Endometrial microvascular endothelial cells (primary cell): ENCODE data around the gene AK1. TPM values are rescaled to one million over a fixed set of nuclear protein-coding genes. Genes with fewer than 3 reads are reported as not detected.

Source experiments
- in situ Hi-C: cut with HindIII; loops from 2 replicates; pipeline ENCODE4 v1.10.0; 2017; ENCODE audit warnings: low sequenced_read_pairs, low pct_unique_long_range_greater_than_20kb; ENCODE audit errors: inconsistent ontology term
- total RNA-seq: library from RNA; depleted of rRNA; stranded (reverse); fragments of >200 nt; gene quantifications from one replicate; pipeline ENCODE4 v1.2.3, GENCODE V29; 2015; ENCODE audit errors: inconsistent ontology term

The AK1 gene
- total RNA-seq, 1 donor from 2014 or later, result 110 TPM

DNA sequence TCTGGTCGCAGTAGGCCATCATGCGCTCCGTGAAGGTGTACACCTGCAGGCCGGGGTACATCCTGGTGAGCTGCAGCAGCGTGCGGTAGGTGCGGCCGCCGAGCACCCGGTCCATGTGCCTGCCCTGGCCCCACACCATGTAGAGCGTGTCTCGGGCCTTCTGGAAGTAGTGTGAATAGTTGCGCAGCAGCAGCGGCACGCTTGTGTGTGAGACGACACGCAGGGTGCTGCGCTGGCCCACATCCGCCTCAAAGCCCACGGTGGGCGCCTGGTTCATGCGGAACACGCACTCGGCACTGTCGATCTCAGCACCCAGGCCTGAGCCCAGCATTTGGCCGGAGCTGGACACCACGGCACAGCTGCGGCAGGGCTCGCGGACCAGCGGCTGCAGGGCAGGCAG, 34.8 kb upstream of the AK1 start:
- in situ Hi-C loops, result no loop called here

DNA sequence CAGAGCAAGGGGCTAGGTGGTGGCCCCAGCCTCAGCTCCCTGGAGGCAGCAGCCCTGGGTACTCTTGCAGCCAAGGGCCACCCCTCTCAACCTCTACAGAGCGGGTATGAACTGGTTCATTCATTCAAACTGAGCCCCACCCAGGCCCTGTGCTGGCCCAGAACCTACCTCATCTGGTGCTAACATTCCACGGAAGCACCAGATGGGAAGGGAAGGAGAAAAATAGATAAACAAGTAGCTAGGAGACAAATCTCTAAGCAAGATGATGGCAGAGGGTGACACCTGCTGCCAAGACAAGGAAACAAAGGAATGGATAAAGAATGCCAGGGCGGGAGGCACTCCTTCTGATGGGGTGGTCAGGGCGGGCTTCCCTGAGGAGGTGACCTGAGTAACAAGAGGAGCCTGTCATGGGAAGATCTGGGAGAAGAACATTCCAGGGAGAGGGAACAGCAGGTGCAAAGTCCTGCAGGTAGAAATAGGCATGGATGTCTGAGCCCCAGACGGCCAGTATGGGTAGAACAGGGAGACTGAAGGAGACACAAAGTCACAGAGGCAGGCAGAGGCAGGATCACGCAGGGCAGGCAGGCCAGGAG, 33.2 kb upstream of the AK1 start:
- in situ Hi-C loops, result no loop called here

DNA sequence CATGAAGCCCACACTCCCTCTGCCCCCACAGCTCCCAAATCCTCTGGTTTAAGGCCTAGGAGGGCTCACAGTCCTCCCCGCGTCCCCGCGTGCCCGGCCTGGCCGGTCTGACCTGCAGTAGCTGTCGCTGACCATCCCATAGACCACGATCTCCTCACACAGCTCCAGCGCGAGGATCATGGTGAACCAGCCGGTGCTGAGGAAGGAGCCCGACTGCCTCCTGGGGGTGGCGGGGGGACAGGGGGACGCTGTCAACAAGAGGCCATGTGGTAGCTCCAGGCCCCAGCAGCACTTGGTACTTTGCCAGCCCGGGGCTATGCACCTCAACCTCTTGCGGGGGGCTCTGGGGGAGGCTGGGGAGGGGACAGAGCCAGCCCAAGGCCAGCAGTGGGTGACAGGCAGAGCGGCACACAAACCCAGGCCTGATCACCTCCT, 32.4 kb upstream of the AK1 start:
- in situ Hi-C loops, result no loop called here

DNA sequence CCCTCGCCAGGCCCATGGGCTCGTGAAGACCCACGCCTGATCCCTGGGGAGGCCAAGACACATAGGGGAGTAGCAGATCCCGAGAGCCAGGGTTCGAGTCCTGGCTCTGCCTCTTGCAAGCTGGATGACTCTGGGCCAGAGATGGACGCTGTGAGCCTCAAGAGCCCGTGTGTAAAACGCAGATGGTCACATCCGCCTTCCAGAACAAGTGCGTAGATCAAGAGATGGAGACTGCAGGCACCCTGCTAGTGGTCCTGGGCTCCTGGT, 31.1 kb upstream of the AK1 start:
- in situ Hi-C loops, result no loop called here

DNA sequence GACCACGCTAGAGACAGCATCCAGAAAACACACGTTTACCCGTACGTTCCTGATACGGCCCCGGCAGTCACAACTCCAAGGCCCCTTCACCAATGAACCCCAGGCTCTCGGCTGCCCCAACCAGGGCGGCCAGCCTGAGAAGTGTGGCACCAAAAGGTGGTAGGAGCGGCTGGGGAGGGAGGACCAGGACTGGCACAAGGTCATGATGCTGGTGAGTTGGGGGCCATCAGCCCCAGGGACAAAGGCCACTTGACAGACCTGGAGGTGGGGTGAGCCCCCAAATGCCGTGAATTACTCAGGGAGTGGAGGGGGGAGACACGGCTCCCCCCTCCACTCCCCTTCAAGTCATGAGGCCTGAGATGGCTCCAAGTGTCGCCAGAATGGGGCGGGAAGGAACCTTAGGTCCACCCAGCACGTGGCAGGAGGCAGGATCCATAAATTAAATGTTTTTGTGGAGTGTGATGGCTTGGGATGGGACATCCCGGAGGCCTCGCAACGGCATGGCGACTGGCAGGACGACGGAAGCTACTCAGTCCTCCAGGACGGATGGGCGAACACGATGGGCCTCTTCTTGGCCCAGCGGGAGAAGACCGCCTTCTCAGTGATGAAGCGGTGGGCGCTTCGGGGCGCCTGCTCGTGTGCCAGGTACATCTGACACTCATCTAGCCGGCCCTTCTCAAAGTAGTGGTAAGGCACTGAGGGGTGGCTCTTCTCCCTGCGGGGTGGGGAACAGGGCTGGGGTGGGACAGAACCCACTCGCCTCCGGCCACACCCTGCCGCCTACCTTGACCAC, 30.6 kb upstream of the AK1 start:
- in situ Hi-C loops, result no loop called here

DNA sequence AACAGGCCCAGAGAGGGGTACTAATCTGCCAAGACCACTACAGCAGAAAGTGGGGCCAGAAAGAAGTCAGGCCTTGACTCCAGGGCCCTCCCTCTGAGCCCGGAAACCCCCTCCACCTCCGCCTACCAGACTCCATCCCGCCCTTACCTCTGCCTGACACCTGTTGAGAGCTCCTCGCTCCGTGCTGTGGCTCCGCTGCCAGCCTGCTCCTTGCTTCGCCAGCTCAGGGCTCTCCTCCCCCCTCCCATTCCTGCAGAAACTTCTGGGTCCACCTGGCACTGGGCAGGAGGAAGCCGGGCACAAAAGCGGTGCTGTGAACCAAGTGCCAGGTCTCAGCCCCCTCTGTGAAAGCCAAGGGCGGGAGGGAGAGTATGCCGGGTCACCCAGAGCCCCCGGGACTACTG, 28.3 kb upstream of the AK1 start:
- in situ Hi-C loops, result no loop called here

DNA sequence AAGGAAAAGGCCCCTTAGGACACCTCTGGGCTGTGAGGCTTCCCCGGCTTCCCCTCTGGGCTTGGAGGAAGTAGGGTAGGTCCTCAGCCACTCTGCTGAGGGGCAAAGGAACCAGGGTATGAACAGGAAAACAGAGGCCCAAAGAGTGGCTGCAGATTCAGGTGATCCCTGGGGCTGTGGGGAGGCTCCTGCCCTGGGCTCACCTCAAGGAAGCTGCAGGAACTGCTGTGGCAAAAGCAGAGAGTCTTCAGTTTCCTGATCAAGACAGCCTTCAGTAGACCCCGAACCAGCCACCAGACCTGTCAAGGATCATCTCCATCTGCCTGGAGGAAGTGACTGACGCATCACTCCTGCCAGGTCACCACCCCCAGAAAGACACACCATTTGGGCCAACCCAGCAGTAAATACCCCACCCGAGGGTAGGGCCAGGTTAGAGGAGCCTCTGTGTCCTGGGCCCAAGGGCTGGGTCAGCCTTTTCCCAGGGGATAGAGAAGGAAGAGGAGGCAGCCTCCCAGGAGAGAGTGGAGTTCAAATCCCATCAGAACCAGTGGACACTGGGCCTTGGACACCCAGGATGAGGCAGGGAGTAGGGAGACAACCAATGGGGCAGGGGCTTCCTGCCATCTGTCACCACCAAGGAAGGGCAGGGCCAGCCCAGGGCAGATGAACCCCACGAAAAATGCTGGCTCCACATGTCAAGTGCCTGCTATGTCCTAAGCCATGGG, 27.7 kb upstream of the AK1 start:
- in situ Hi-C loops, result no loop called here

DNA sequence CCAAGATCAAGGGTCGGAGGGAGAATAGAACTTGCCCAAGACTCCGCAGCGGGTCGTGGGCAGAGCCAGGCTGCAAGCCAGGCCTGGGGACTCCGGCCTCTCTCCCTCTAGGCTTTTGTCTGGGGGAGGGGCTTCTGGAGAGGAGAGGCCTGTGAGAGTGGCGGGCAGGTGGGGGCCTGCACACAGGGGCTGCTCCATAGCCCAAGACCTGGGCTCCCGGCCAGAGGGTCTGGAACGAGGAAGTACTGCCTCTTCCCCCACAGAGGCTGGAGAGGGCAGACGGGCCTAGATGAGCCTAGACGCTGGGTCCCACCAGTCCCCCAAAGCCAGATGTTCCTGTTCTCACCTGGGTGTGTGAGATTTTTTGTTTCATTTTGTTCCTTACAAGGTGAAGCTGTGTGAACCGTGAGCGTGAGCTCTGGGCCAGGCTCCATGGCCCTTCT, 27.1 kb upstream of the AK1 start:
- in situ Hi-C loops, result no loop called here

DNA sequence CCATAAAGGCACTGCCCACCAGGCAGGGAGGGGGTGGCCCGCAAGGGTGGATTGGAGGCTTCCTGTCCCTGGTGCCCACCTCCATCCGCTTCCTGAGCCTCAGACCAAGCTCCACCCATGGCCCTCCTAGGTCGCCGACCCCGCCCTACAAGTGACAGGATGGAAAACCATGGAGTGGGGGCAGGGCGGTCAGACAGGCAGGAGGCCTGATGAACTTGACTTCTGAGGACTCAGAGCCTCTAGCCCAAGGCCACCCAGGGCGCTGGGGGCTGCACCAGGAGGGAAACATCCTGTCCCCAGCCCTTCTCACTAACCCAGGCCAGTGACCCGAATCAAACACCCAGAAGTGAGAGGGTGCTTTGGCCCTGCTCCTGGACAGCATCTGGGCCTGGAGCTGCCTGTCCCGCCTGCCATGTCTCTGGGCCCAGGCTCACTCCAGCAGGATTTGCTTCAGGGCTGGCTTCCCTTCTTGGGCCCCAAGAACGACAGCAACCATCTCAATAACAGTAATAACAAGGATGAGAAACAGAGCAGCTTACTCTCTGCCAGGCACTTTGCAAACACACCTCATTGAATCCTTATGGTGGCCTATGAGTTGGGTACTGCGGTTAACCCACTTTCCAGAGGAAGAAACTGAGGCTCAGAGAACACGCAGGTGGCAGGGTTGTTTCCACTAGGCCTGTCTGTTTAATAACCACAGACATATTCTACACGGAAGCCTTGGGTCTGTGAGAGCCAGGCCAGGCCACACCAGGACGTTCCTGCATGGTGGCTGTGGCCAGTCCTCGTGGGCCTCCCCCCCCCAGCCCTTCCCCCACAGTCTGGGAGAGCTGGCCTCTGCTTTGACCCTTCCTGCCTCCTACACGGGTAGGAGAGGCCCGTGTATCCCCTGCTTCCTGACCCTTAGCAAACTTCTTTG, 26.3 kb upstream of the AK1 start:
- in situ Hi-C loops, result no loop called here

DNA sequence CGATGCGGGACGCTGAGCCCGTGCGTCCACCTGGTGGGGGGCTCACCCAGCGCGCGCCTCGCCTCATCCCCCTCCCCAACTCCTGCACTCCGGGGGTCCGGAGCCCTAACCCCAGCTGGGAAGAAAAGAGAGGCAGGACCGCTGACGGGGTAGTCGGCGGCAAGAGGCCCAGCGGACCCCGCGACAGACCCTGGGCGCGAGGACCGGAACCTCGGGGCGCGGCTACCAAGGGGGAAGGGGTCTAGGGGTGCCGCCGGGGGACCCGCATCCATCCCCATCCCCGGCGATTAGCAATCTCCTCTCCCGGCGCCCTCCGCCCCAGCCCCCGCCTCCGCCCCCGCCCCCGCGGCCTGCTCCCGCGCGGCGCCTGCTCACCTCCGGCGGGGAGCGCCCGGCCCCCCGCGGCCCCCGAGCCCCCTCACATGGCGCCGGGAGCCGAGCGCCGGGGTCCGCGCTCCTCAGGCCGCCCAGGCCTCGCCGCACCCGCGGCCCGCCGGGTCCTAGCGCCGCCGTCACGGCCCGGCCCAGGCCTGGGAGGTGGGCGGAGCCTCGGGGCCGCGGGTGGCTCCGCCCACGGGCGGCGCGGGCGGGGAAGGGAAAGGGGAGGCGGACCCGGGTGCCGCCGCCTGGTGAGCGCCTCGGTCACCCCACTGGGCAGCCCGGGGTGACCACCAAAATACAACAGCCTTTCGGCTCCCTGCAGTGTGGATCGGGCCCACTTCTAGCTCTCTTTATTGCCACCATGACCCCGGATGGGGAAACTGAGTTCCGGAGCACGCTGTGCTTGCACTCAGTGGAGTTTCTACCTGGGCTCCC, 21.9 kb upstream of the AK1 start, which contains the start of gene ST6GALNAC6:
Gene ST6GALNAC6, minus strand, starts transcription at position 476 of the 816 bp plus-strand sequence. CDS start 1,622 bp downstream, outside the sequence.
- in situ Hi-C loops, result no loop called here

DNA sequence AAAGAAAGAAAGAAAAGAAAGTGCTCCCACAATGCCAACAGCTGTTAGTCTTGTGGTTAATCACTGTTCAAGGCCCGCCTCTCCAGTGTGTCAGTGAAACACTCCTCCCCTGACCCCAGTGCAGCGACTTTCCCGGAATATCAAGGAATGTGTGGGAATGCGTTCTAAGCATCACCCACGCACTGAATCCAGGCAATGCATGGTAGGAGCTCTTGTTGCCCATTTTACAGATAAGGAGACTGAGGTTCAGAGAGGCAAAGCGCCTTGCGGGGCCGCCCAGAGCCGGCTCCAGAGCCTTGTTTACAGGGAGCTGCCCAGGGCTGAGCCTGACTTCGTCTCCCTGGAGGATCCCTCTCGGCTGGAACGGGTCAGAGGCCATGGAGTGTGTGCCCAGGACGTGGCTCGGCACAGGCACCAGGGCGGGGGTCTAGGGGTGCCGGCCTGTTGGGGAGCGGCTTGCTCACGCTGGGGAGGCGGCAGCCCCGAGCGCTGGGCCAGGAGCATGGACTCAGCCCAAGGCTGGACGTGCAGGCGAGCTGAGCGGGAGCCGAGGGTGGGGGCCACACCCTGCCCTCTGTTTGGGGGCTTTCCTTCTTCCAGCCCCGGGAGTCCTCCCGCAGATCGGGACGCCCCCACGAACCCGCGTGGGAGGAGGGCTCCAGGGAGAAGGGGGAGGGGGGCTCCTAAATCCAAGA, 21.1 kb upstream of the AK1 start:
- in situ Hi-C loops, result no loop called here

DNA sequence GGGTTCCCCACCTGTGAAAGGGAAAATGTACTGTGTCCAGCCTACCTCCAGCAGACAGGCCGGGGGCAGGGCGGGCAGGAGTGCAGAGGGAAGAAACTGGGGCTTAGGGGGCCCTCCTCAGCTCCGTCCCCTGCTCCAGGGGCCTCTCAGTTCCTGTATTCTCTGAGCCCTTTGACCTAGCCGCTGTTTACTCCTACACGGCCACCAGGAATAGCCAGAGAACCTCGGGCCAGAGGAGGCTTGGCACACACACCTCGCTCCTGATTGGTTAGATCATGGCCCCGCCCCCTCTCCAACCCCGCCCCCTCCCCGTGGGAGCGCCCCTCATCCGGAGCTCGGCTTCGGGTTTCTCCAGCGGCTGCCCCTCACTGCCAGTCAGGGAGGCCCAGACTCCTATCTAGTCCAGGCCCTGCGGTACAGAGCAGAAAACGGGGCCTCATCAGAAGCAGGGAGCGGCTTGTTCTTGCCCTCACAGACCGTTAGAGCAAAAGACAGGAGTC, 19.8 kb upstream of the AK1 start:
- in situ Hi-C loops, result no loop called here

DNA sequence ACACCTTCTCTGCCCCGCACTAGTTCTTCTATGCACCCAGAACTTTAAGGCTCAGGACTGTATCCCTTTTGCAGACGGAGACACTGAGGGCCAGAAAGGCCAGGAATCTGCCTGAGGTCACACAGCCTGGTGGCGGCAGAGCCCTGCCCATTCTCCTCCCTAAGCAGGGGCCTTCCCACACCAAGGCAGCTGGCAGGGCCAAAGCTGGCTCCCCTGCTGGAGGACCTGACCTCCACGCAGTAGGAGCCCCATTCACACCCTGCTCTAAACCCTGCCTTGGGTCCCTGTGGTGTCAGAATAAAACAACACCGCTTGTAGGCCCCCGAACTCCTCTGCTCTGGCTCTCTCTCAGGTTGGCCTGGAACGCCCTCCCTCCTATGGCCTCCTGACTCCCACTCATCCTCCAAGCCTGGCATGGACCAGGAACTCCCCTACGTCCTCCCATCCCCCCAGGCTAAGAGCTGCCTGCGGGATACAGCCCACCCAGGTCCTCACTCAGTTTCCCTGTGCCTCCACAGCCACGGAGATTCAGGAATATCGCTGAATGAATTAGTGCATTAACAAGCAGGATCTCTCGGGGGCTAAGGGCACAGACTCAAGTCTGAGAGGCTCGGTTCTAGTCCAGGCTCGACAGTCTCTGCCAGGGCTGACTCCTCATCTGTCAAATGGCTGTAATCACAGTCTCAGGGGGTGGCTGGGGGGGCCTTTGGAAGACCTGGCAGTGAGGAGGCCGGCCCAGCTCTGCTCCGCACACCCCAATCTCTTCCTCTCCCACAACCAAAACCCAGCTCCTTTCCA, 19.1 kb upstream of the AK1 start:
- in situ Hi-C loops, result no loop called here

DNA sequence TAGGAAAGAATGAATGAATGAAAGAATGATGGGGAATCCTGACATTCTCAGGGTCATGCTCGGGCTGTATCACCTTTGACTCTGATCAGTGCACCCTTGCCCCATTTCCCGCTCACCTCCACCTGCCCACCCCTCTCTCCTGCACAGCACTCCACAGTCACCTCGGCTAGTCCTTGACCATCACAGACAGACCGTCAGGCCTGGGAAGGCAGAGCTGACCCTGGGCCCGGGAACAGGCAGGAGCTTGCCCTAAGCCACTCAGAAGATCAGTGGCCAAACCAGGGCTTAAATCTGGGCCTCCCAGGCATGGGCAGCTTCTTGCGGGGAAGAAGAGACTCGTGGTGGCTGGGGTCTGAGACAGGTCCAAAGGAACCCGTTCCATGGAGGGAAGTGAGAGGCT, 18.3 kb upstream of the AK1 start:
- in situ Hi-C loops, result no loop called here

DNA sequence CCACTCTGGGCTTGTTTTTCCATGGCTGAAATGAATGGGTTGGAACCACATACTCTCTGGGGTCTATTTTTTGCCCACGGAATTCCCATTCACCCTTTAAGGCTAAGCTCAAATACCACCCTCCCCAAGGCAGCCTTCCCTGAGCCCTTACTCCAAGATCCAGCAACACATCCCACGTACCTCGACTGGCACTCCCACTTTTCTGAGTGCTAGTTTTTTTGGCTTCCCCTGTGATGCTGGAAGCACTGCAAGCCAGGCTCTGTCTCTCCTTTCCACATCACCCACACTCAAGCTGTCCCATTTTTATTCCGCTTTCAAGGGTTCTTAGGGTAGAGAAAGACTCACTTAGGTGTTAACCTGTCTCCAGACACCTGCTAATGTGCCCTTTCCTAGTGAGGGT, 15.9 kb upstream of the AK1 start:
- in situ Hi-C loops, result no loop called here

DNA sequence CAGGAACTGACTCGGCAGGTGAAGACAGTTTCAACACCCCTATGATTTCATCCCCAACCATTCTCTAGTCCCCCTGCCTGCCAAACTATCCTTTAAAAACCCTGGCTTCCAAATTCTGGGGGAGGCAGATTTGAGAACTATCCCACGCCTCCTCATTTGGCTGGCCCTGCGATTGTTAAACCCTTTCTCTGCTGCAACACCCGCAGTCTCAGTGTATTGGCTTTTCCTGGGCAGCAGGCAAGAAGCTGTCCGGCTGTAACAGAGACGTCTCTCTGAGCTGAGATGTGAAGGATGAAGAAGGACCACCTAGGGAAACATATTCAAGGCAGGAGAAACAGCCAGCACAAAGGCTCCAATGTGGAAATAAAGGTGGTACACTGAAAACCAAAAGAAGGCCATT, 15.4 kb upstream of the AK1 start:
- in situ Hi-C loops, result no loop called here

DNA sequence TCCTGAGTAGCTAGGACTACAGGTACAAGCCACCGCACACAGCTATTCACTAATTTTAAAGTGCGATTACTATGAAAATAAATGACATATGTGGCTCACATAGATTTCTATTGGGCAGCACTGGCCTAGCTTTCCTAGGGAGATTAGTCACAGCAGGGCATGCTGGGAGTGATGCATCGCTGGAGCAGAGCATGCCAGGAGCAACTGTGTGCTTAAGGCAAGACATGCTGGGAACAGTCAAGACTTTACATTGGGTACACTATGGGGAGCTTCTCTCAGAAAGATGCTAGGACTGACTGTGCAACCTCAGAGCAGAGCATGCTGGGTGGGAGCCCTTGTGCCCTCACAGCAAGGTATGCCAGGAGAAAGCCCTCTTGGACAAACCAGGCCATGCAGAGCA, 12.6 kb upstream of the AK1 start:
- in situ Hi-C loops, result no loop called here
